ENCODE results near the gene UBASH3A.

The UBASH3A gene

GRCh38 chr21:42471206-42471605 lies 67.5 kb downstream of the UBASH3A start:
- no peak for DNase-seq

- DNase-seq: no peak
These were observed 68.1 kb downstream of the UBASH3A start for GRCh38 chr21:42471716-42472330.

- no peak for DNase-seq
These were observed 68.8 kb downstream of the UBASH3A start for GRCh38 chr21:42472521-42472920.

- no peak for DNase-seq
These were observed 69.9 kb downstream of the UBASH3A start for GRCh38 chr21:42473498-42474042.

- peak; percentile 59 for DNase-seq
These were observed 70.5 kb downstream of the UBASH3A start for GRCh38 chr21:42474043-42474831.

GRCh38 chr21:42475036-42475435 lies 71.3 kb downstream of the UBASH3A start:
- DNase-seq: no peak

- DNase-seq: no peak
These were observed 72.1 kb downstream of the UBASH3A start for GRCh38 chr21:42475526-42476387.

- no peak for DNase-seq
These were observed 73.0 kb downstream of the UBASH3A start for GRCh38 chr21:42476388-42477331.

GRCh38 chr21:42478504-42478903 lies 74.8 kb downstream of the UBASH3A start:
- DNase-seq: no peak

GRCh38 chr21:42479582-42479981 lies 75.9 kb downstream of the UBASH3A start:
- no peak for DNase-seq

- DNase-seq: no peak
These were observed 77.0 kb downstream of the UBASH3A start for GRCh38 chr21:42480736-42481135.

- DNase-seq: no peak
These were observed 77.5 kb downstream of the UBASH3A start for GRCh38 chr21:42481169-42481568.

GRCh38 chr21:42484966-42485365 lies 81.3 kb downstream of the UBASH3A start:
- no peak for DNase-seq

GRCh38 chr21:42486072-42486471 lies 82.4 kb downstream of the UBASH3A start:
- no peak for DNase-seq

GRCh38 chr21:42486531-42486930 lies 82.8 kb downstream of the UBASH3A start:
- no peak for DNase-seq

- DNase-seq: no peak
These were observed 85.4 kb downstream of the UBASH3A start for GRCh38 chr21:42489006-42489563.

- no peak for DNase-seq
These were observed 86.3 kb downstream of the UBASH3A start for GRCh38 chr21:42489991-42490390.

- no peak for DNase-seq
These were observed 87.0 kb downstream of the UBASH3A start for GRCh38 chr21:42490720-42491119.

GRCh38 chr21:42491328-42491727 lies 87.6 kb downstream of the UBASH3A start:
- no peak for DNase-seq

- no peak for DNase-seq
These were observed 88.5 kb downstream of the UBASH3A start for GRCh38 chr21:42492201-42492600.

All from NCI-H2171 treated with DMSO at 0.1 percent for 48 hours (cell line).